Measurements from ENCODE around the gene KLF16.

The KLF16 gene

GRCh38 chr19:1868971-1869370 lies 5.6 kb upstream of the KLF16 start:
- Mint-ChIP-seq H3K27ac (peak overlapping the region; percentile 20), H3K27me3 (ENCODE audit: low read depth) (no peaks in the 10 kb centered on the region), H3K9me3 (no peaks in the 10 kb centered on the region), H3K4me3 (no peak overlapping the region), H3K4me1 (ENCODE audit: low read depth) (peaks cover 10% of the 10 kb centered on the region), H3K36me3 (ENCODE audit: low read depth) (peaks cover 11% of the 10 kb centered on the region)
- DNase-seq (ENCODE audit: low spot score) = no peak

GRCh38 chr19:1867349-1867724 lies 4.0 kb upstream of the KLF16 start:
- DNase-seq (ENCODE audit: low spot score) = no peak
- peak overlapping the region; percentile 15 for H3K27ac Mint-ChIP-seq
- H3K9me3 Mint-ChIP-seq = no peaks in the 10 kb centered on the region
- peaks cover 9% of the 10 kb centered on the region for H3K4me1 Mint-ChIP-seq (ENCODE audit: low read depth)
- H3K36me3 Mint-ChIP-seq (ENCODE audit: low read depth) = peaks cover 8% of the 10 kb centered on the region
- H3K27me3 Mint-ChIP-seq (ENCODE audit: low read depth) = no peaks in the 10 kb centered on the region
- H3K4me3 Mint-ChIP-seq = no peak overlapping the region

GRCh38 chr19:1866693-1867348 lies 3.4 kb upstream of the KLF16 start:
- H3K27ac Mint-ChIP-seq = no peak overlapping the region

GRCh38 chr19:1865172-1866010 lies 2.0 kb upstream of the KLF16 start:
- Mint-ChIP-seq H3K36me3 (ENCODE audit: low read depth) (peaks cover 7% of the 10 kb centered on the region), H3K4me3 (peak overlapping the region; percentile 69), H3K4me1 (ENCODE audit: low read depth) (peaks cover 13% of the 10 kb centered on the region), H3K27me3 (ENCODE audit: low read depth) (no peaks in the 10 kb centered on the region), H3K27ac (peak overlapping the region; percentile 75), H3K9me3 (no peaks in the 10 kb centered on the region)
- DNase-seq (ENCODE audit: low spot score) = no peak

More at GRCh38 chr19:1866693-1867348, 3.4 kb upstream of the KLF16 start:
- H3K27me3 Mint-ChIP-seq (ENCODE audit: low read depth) = no peaks in the 10 kb centered on the region
- peaks cover 9% of the 10 kb centered on the region for H3K4me1 Mint-ChIP-seq (ENCODE audit: low read depth)
- H3K9me3 Mint-ChIP-seq = no peaks in the 10 kb centered on the region
- peaks cover 8% of the 10 kb centered on the region for H3K36me3 Mint-ChIP-seq (ENCODE audit: low read depth)
- no peak overlapping the region for H3K4me3 Mint-ChIP-seq
- DNase-seq (ENCODE audit: low spot score) = no peak

GRCh38 chr19:1864480-1865171 lies 1.2 kb upstream of the KLF16 start:
- no peaks in the 10 kb centered on the region for H3K9me3 Mint-ChIP-seq
- peak; percentile 75 for DNase-seq (ENCODE audit: low spot score)
- H3K4me1 Mint-ChIP-seq (ENCODE audit: low read depth) = peaks cover 12% of the 10 kb centered on the region
- H3K4me3 Mint-ChIP-seq = peak overlapping the region; percentile 76
- peak overlapping the region; percentile 75 for H3K27ac Mint-ChIP-seq
- H3K36me3 Mint-ChIP-seq (ENCODE audit: low read depth) = peaks cover 4% of the 10 kb centered on the region
- no peaks in the 10 kb centered on the region for H3K27me3 Mint-ChIP-seq (ENCODE audit: low read depth)

- H3K4me3 Mint-ChIP-seq = peak overlapping the region; percentile 76
- H3K27ac Mint-ChIP-seq = peak overlapping the region; percentile 60
Observed at GRCh38 chr19:1863638-1864479, 480 bp upstream of the KLF16 start.

GRCh38 chr19:1862424-1863327 lies 703 bp downstream of the KLF16 start:
- Mint-ChIP-seq H3K4me1 (ENCODE audit: low read depth) (peaks cover 8% of the 10 kb centered on the region), H3K9me3 (no peaks in the 10 kb centered on the region), H3K4me3 (peak overlapping the region; percentile 96), H3K36me3 (ENCODE audit: low read depth) (peaks cover 3% of the 10 kb centered on the region), H3K27me3 (ENCODE audit: low read depth) (no peaks in the 10 kb centered on the region), H3K27ac (peak overlapping the region; percentile 95)
- DNase-seq (ENCODE audit: low spot score) = peak; percentile 60

More at GRCh38 chr19:1863638-1864479, 480 bp upstream of the KLF16 start:
- peaks cover 5% of the 10 kb centered on the region for H3K36me3 Mint-ChIP-seq (ENCODE audit: low read depth)
- H3K27me3 Mint-ChIP-seq (ENCODE audit: low read depth) = no peaks in the 10 kb centered on the region
- H3K9me3 Mint-ChIP-seq = no peaks in the 10 kb centered on the region
- peaks cover 13% of the 10 kb centered on the region for H3K4me1 Mint-ChIP-seq (ENCODE audit: low read depth)
- DNase-seq (ENCODE audit: low spot score) = peak; percentile 92

- peaks cover 8% of the 10 kb centered on the region for H3K4me1 Mint-ChIP-seq (ENCODE audit: low read depth)
- peak overlapping the region; percentile 95 for H3K27ac Mint-ChIP-seq
- DNase-seq (ENCODE audit: low spot score) = no peak
- no peaks in the 10 kb centered on the region for H3K9me3 Mint-ChIP-seq
- no peaks in the 10 kb centered on the region for H3K27me3 Mint-ChIP-seq (ENCODE audit: low read depth)
- H3K36me3 Mint-ChIP-seq (ENCODE audit: low read depth) = peaks cover 3% of the 10 kb centered on the region
- peak overlapping the region; percentile 96 for H3K4me3 Mint-ChIP-seq
Observed at GRCh38 chr19:1862068-1862423, 1.3 kb downstream of the KLF16 start.

- Mint-ChIP-seq H3K27me3 (ENCODE audit: low read depth) (no peaks in the 10 kb centered on the region), H3K9me3 (no peaks in the 10 kb centered on the region), H3K36me3 (ENCODE audit: low read depth) (peaks cover 2% of the 10 kb centered on the region), H3K4me3 (peak overlapping the region; percentile 96), H3K4me1 (ENCODE audit: low read depth) (peaks cover 8% of the 10 kb centered on the region), H3K27ac (peak overlapping the region; percentile 68)
- no peak for DNase-seq (ENCODE audit: low spot score)
Observed at GRCh38 chr19:1861599-1862031, 1.8 kb downstream of the KLF16 start.

- Mint-ChIP-seq H3K36me3 (ENCODE audit: low read depth) (peaks cover 2% of the 10 kb centered on the region), H3K4me3 (peak overlapping the region; percentile 96), H3K27ac (no peak overlapping the region), H3K4me1 (ENCODE audit: low read depth) (peaks cover 11% of the 10 kb centered on the region), H3K9me3 (no peaks in the 10 kb centered on the region), H3K27me3 (ENCODE audit: low read depth) (no peaks in the 10 kb centered on the region)
- DNase-seq (ENCODE audit: low spot score) = no peak
Observed at GRCh38 chr19:1860821-1861598, 2.4 kb downstream of the KLF16 start.

- Mint-ChIP-seq H3K27me3 (ENCODE audit: low read depth) (no peaks in the 10 kb centered on the region), H3K9me3 (no peaks in the 10 kb centered on the region), H3K27ac (no peak overlapping the region), H3K4me1 (ENCODE audit: low read depth) (peaks cover 11% of the 10 kb centered on the region), H3K36me3 (ENCODE audit: low read depth) (peaks cover 2% of the 10 kb centered on the region), H3K4me3 (no peak overlapping the region)
- no peak for DNase-seq (ENCODE audit: low spot score)
Observed at GRCh38 chr19:1860042-1860775, 3.2 kb downstream of the KLF16 start.

All from T-helper 2 cell treated with Interferon-gamma antibody and Interleukin-4, amounts not matched to agents 5 μg/mL and 100 μg/mL, for 36 hours (primary cell).